GM20000 (cell line): ENCODE results near the gene HTATIP2.

ENCODE experiments used
- DNase-seq: peaks from one replicate; pipeline ENCODE4 v3.0.0; 2012; ENCODE audit warnings: low spot score
- TF ChIP-seq, protein P1 (sequence below): IDR thresholded peaks from 2 replicates; pipeline ENCODE4 v1.5.1; 2012; ENCODE audit warnings: mild to moderate bottlenecking, control low read depth; ENCODE audit errors: extremely low read depth, missing control alignments

The HTATIP2 gene

DNA sequence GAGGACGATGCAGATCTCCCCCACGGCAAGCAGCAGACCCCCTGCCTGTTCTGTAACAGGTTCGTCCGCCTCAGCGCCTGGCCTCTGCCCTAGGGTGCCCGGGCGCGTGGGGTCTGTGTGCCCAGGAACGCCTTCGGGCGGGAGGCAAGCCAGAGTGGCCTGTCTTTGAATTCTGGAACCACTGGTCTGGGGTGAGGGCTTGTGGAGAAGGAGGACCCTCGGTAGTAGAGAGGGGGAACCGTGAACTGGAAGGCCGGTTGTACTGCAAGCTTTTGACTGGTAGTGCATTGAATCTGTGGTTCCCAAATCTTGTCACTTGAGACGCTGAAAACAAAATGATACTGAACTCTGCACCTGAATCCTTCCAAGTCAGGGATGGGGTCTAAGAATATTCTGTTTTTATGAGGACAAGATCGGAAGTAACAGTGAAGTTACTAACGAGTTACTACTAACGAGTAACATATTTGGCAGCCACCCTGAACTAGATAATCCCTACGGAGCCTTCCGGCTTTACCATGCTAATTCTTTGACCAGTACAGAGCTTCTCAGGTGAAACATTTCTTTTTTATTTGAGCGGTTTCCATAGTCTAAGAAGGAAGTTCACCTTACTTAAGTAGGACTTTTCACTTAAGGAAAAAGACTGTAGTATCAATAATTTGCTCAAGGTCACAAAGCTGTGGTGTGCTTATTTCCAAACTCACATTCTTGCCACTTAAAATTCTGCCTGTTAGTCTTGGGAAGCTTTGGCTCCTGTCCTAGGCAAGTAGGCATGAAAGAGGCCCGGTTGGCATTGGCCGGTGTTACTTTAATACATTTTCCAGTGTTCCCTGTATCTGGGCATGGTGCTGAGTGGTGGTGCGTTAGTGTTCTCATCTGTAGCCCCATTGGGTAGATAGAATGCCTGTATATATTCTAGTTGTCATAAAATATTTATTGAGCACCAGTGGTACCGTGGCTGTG, 24.9 kb downstream of the HTATIP2 start:
- TF ChIP-seq, protein P1, sequence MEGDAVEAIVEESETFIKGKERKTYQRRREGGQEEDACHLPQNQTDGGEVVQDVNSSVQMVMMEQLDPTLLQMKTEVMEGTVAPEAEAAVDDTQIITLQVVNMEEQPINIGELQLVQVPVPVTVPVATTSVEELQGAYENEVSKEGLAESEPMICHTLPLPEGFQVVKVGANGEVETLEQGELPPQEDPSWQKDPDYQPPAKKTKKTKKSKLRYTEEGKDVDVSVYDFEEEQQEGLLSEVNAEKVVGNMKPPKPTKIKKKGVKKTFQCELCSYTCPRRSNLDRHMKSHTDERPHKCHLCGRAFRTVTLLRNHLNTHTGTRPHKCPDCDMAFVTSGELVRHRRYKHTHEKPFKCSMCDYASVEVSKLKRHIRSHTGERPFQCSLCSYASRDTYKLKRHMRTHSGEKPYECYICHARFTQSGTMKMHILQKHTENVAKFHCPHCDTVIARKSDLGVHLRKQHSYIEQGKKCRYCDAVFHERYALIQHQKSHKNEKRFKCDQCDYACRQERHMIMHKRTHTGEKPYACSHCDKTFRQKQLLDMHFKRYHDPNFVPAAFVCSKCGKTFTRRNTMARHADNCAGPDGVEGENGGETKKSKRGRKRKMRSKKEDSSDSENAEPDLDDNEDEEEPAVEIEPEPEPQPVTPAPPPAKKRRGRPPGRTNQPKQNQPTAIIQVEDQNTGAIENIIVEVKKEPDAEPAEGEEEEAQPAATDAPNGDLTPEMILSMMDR, result no peak
- peak; percentile 46 for DNase-seq

DNA sequence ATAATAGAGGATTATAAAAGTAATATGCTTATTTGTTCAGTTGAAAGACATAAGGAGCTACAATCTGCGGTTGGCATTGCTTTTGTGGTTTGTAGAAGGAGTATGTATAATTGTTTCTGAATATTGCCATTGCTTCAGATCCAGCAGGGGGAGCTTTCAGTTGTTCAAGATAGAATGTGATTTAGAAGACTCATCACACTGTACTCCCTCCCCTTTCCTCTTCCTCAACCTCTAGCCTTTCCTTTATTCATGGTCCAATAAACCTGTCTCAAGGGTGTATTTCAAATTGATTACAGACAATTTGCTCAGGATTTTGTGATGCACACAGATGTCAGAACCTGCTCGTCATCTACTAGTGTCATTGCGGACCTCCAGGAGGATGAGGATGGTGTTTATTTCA, 33.8 kb downstream of the HTATIP2 start:
- DNase-seq, result peak; percentile 35
- TF ChIP-seq, protein P1, result peak; percentile 23

DNA sequence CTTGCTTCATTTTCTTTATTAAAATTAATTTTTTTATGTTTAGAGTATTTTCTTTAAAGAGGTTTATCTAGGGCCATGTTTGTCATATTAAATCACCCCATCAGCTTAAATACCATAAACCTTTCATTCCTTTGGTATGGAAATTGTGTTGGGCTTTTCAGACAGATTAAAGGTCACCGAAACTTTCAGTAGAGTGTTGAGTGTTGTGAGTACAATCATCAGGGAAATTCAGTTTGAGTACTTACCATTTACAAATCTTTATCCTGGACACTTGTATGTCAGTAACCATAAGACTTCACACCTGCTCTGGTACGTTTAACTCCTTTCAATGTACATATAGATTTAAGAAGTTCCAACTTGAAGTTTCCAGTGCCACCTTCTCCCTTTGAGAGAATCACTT, 36.0 kb downstream of the HTATIP2 start:
- DNase-seq, result no peak
- TF ChIP-seq, protein P1, result no peak

DNA sequence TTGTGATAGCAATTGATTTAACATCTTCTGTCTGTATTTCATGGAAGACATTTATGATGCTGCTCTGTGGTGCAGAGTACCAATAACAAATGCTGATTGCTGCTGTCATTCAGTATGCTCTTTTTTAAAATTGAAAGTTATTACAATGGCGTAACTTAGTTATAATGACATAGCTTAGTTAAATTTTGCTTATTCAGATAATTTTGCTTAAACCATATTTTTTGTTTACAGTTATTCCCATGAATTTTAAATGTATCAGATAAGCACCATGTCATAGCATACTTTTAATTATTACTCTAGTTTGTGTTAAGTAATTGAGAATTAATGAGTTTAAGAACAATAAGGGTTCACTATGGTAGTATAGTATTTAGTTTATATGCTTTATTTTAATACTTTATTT, 39.5 kb downstream of the HTATIP2 start:
- no peak for DNase-seq
- TF ChIP-seq, protein P1, result no peak

DNA sequence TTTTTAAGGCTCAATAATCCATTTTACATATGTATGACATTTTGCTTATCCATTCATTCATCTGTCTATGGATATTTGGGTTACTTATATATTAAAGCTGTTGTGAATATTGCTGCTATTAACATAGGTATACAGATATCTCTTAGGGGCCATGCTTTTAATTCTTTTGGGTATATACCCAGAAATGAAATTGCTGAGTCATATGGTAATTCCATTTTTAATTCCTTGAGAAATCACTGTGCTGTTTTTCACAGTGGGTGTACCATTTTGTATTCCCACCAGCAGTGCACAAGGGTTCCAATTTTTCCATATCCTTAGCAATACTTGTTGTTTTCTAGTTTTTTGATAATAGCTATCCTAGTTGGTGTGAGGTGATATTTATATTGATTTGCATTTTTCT, 43.0 kb downstream of the HTATIP2 start:
- TF ChIP-seq, protein P1, result no peak

DNA sequence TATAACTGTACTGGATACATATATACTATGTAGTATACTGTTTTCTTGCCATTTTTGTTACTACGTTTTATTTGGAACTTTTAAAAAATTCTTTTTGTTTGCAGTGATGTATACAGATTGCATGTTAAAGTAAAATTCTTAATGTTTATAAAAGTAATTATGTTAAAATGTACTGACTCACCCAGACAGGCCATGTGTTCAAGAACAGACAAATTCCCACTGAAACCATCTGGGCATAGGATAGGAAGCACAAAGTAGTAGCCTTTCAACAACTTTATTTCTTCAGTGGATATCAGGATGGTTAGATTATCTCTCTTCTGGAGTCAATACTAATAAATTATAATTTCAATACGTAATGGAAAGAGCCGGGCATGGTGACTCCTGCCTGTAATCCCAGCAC, 43.8 kb downstream of the HTATIP2 start:
- TF ChIP-seq, protein P1, result no peak
- DNase-seq, result no peak

More for the DNA sequence above, 43.0 kb downstream of the HTATIP2 start:
- no peak for DNase-seq

DNA sequence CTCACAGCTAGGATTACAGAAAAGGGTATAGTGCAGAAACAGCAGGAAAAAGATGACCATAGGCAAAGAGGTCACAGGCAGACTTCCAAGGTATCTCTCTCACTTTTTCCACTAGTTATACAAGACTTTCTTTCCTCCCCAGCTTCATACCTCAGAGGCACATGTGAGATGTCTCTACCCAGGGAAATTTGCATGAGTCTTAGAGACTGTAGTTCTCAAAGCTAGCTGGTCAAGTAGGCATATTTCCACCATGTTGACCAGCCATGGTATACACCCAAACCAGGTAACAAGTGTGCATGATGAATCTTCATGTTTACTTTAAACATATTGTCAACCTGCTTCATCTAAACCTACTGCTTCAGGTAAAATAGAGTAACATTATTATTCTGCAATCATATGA, 51.9 kb downstream of the HTATIP2 start:
- TF ChIP-seq, protein P1, result no peak
- no peak for DNase-seq
